Lower leg skin (tissue), 3 donors: Measurements from ENCODE around the gene C1QTNF4.

Source experiments
- POLR2A ChIP-seq, 2 donors: fragments of 450-650 bp; IDR thresholded peaks; one replicate each; pipeline ENCODE4 v1.6.1; 2016 to 2017; ENCODE audit warnings: antibody characterized with exemption in 2 of 2, mild to moderate bottlenecking in 1 of 2, moderate library complexity in 1 of 2
- TF ChIP-seq, protein P1 (sequence below), 3 donors: fragments of 450-650 bp; IDR thresholded peaks; one replicate each; pipeline ENCODE4 v1.5.1; 2016; ENCODE audit warnings: antibody characterized with exemption in 3 of 3, mild to moderate bottlenecking in 3 of 3, moderate library complexity in 2 of 3

DNA sequence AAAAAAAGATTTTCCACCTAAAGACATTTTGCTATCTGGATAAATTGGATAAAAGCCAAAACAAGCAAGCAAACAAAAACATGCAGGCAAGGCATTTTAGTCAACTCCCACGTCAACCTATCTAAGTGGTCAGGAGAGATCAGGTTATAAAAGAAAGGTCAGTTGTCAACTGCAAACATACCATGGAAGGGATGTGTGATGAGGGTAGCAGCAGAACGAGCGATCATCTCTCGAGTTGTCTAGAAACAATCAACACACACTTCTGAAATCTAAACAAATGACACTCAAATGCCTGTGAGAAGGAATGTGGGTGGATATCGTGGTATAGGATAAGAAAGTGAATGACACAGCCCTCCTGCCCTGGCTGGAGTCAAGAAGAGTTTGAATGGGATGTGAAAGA, 37.3 kb upstream of the C1QTNF4 start:
- TF ChIP-seq, protein P1, sequence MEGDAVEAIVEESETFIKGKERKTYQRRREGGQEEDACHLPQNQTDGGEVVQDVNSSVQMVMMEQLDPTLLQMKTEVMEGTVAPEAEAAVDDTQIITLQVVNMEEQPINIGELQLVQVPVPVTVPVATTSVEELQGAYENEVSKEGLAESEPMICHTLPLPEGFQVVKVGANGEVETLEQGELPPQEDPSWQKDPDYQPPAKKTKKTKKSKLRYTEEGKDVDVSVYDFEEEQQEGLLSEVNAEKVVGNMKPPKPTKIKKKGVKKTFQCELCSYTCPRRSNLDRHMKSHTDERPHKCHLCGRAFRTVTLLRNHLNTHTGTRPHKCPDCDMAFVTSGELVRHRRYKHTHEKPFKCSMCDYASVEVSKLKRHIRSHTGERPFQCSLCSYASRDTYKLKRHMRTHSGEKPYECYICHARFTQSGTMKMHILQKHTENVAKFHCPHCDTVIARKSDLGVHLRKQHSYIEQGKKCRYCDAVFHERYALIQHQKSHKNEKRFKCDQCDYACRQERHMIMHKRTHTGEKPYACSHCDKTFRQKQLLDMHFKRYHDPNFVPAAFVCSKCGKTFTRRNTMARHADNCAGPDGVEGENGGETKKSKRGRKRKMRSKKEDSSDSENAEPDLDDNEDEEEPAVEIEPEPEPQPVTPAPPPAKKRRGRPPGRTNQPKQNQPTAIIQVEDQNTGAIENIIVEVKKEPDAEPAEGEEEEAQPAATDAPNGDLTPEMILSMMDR (IDR thresholded peaks at IDR 0.05), result no peak
- no peak for TF ChIP-seq POLR2A (IDR thresholded peaks at IDR 0.05)
